HepG2 (cell line): Measurements from ENCODE around the gene CLIC4. TPM values are rescaled to one million over a fixed set of nuclear protein-coding genes. Genes with fewer than 3 reads are reported as not detected.
A peak's percentile ranks its signal among the peaks of the same experiment; 100 is the strongest.

Experiments
- RBM22 ChIP-seq: fragments of 200-400 bp; formaldehyde crosslinking; optimal IDR thresholded peaks from 2 replicates; pipeline ENCODE3; 2017; ENCODE audit warnings: mild to moderate bottlenecking, low read length, moderate library complexity
- RXRB ChIP-seq: IDR thresholded peaks from 2 replicates; pipeline ENCODE4 v1.6.1; 2016; ENCODE audit warnings: borderline replicate concordance, missing genetic modification reagents, missing compliant biosample characterization
- ZBTB3 ChIP-seq: sonication (generic); formaldehyde crosslinking; IDR thresholded peaks from 2 replicates; pipeline ENCODE4 v1.4.0; 2020; ENCODE audit warnings: low read depth, mild to moderate bottlenecking, moderate library complexity, missing genetic modification reagents, borderline replicate concordance
- ZKSCAN8 ChIP-seq: IDR thresholded peaks from 2 replicates; pipeline ENCODE4 v1.6.1; 2016; ENCODE audit warnings: borderline replicate concordance, missing genetic modification reagents, missing compliant biosample characterization
- ZMYM4 ChIP-seq: sonication (generic); formaldehyde crosslinking; IDR thresholded peaks from 2 replicates; pipeline ENCODE4 v1.8.1; 2023; ENCODE audit warnings: mild to moderate bottlenecking, missing genetic modification reagents
- ZNF234 ChIP-seq: sonication (generic); formaldehyde crosslinking; conservative IDR thresholded peaks from 2 replicates; pipeline ENCODE4 v1.5.1; 2020; ENCODE audit warnings: mild to moderate bottlenecking, missing genetic modification reagents
- ZNF550 ChIP-seq: sonication (generic); formaldehyde crosslinking; IDR thresholded peaks from 2 replicates; pipeline ENCODE4 v1.4.0; 2020; ENCODE audit warnings: mild to moderate bottlenecking, missing genetic modification reagents, borderline replicate concordance
- ZNF556 ChIP-seq: sonication (generic); formaldehyde crosslinking; IDR thresholded peaks from 2 replicates; pipeline ENCODE4 v1.4.0; 2020; ENCODE audit warnings: mild to moderate bottlenecking, missing genetic modification reagents, borderline replicate concordance
- polyA plus RNA-seq, 8 experiments: library from polyadenylated mRNA; depleted of rRNA in 3 of 8; stranded (reverse) in 7 of 8; unstranded in 1 of 8; fragments of >200 nt; fragmentation: Illumina TruSeq in 4 of 8; extraction: Trizol in 4 of 8; gene quantifications; 2 replicates each; pipeline versions ENCODE4 v1.2.1 to v1.2.3, GENCODE V29; 2011 to 2016; ENCODE audit warnings: low read depth in 4 of 8, missing spikeins in 1 of 8, mixed read lengths in 1 of 8; ENCODE audit not compliant: insufficient read depth in 1 of 8
- total RNA-seq, 5 experiments: library from RNA; depleted of rRNA; stranded (reverse); fragments of >200 nt; fragmentation: Illumina TruSeq; extraction: Trizol; gene quantifications; 2 replicates each; pipeline ENCODE4 v1.2.3, GENCODE V29; 2016; ENCODE audit warnings: low read depth in 1 of 5
- TF ChIP-seq, protein P1 (sequence below): sonication (generic); formaldehyde crosslinking; IDR thresholded peaks from 2 replicates; pipeline ENCODE4 v1.5.1; 2020; ENCODE audit warnings: mild to moderate bottlenecking, missing genetic modification reagents, borderline replicate concordance
- TF ChIP-seq, protein P2 (sequence below): sonication (generic); formaldehyde crosslinking; conservative IDR thresholded peaks from 2 replicates; pipeline ENCODE4 v1.4.0; 2020; ENCODE audit warnings: missing genetic modification reagents
- TF ChIP-seq, protein P3 (sequence below): sonication (generic); formaldehyde crosslinking; IDR thresholded peaks from 2 replicates; pipeline ENCODE4 v1.4.0; 2020; ENCODE audit warnings: mild to moderate bottlenecking, missing genetic modification reagents, borderline replicate concordance
- TF ChIP-seq, protein P4 (sequence below): sonication (generic); formaldehyde crosslinking; IDR thresholded peaks from 2 replicates; pipeline ENCODE4 v1.8.1; 2023; ENCODE audit warnings: mild to moderate bottlenecking, missing genetic modification reagents

CLIC4 gene
- total and polyA plus RNA-seq, 2 of the 13 experiments (the other 11 are each of a cell fraction or from before 2014, with no cell fraction given): 23.3 to 77.4 TPM

DNA sequence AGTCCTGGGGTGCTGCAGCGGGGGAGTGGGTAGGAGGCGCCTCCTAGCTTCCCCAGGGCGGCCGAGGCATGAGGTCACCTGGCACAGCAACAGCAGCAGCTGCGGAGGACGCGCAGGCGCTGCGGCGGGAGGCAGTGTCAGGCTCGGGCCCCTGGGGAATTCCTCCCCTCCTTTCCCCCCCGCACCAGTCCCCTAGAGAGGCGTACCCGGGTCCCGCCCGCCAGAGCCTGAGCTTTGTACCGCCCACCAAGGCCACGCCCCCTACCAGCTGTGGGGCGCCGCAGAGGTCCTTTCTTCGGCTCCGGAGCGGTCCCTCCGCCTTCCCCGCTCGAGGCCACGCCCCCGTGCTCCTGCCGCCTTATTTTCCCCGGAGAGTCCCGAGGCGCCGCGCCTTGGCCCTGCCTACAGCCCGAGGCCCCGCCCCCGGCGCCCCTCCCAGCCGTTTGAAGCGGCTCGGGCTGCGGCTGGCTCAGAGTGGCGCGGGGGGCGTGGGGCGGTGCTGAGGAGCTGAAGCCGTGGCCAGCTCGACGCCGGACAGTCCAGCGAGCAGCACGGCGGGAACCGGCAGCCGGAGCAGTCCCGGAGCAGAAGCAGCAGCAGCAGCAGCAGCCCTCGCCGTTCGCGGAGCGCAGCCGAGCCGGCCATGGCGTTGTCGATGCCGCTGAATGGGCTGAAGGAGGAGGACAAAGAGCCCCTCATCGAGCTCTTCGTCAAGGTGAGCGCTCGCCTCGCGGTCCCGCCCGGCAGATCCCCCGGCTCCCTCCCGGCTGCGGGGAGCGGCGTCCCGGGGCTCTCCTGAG lies at the start of gene CLIC4 (continued):
- TF ChIP-seq, protein P1, sequence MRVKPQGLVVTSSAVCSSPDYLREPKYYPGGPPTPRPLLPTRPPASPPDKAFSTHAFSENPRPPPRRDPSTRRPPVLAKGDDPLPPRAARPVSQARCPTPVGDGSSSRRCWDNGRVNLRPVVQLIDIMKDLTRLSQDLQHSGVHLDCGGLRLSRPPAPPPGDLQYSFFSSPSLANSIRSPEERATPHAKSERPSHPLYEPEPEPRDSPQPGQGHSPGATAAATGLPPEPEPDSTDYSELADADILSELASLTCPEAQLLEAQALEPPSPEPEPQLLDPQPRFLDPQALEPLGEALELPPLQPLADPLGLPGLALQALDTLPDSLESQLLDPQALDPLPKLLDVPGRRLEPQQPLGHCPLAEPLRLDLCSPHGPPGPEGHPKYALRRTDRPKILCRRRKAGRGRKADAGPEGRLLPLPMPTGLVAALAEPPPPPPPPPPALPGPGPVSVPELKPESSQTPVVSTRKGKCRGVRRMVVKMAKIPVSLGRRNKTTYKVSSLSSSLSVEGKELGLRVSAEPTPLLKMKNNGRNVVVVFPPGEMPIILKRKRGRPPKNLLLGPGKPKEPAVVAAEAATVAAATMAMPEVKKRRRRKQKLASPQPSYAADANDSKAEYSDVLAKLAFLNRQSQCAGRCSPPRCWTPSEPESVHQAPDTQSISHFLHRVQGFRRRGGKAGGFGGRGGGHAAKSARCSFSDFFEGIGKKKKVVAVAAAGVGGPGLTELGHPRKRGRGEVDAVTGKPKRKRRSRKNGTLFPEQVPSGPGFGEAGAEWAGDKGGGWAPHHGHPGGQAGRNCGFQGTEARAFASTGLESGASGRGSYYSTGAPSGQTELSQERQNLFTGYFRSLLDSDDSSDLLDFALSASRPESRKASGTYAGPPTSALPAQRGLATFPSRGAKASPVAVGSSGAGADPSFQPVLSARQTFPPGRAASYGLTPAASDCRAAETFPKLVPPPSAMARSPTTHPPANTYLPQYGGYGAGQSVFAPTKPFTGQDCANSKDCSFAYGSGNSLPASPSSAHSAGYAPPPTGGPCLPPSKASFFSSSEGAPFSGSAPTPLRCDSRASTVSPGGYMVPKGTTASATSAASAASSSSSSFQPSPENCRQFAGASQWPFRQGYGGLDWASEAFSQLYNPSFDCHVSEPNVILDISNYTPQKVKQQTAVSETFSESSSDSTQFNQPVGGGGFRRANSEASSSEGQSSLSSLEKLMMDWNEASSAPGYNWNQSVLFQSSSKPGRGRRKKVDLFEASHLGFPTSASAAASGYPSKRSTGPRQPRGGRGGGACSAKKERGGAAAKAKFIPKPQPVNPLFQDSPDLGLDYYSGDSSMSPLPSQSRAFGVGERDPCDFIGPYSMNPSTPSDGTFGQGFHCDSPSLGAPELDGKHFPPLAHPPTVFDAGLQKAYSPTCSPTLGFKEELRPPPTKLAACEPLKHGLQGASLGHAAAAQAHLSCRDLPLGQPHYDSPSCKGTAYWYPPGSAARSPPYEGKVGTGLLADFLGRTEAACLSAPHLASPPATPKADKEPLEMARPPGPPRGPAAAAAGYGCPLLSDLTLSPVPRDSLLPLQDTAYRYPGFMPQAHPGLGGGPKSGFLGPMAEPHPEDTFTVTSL (CRISPR knock-in tag): no peak; the same call in 1 of the 2 replicates
- TF ChIP-seq, protein P2, sequence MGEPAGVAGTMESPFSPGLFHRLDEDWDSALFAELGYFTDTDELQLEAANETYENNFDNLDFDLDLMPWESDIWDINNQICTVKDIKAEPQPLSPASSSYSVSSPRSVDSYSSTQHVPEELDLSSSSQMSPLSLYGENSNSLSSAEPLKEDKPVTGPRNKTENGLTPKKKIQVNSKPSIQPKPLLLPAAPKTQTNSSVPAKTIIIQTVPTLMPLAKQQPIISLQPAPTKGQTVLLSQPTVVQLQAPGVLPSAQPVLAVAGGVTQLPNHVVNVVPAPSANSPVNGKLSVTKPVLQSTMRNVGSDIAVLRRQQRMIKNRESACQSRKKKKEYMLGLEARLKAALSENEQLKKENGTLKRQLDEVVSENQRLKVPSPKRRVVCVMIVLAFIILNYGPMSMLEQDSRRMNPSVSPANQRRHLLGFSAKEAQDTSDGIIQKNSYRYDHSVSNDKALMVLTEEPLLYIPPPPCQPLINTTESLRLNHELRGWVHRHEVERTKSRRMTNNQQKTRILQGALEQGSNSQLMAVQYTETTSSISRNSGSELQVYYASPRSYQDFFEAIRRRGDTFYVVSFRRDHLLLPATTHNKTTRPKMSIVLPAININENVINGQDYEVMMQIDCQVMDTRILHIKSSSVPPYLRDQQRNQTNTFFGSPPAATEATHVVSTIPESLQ: no peak
- TF ChIP-seq, protein P3, sequence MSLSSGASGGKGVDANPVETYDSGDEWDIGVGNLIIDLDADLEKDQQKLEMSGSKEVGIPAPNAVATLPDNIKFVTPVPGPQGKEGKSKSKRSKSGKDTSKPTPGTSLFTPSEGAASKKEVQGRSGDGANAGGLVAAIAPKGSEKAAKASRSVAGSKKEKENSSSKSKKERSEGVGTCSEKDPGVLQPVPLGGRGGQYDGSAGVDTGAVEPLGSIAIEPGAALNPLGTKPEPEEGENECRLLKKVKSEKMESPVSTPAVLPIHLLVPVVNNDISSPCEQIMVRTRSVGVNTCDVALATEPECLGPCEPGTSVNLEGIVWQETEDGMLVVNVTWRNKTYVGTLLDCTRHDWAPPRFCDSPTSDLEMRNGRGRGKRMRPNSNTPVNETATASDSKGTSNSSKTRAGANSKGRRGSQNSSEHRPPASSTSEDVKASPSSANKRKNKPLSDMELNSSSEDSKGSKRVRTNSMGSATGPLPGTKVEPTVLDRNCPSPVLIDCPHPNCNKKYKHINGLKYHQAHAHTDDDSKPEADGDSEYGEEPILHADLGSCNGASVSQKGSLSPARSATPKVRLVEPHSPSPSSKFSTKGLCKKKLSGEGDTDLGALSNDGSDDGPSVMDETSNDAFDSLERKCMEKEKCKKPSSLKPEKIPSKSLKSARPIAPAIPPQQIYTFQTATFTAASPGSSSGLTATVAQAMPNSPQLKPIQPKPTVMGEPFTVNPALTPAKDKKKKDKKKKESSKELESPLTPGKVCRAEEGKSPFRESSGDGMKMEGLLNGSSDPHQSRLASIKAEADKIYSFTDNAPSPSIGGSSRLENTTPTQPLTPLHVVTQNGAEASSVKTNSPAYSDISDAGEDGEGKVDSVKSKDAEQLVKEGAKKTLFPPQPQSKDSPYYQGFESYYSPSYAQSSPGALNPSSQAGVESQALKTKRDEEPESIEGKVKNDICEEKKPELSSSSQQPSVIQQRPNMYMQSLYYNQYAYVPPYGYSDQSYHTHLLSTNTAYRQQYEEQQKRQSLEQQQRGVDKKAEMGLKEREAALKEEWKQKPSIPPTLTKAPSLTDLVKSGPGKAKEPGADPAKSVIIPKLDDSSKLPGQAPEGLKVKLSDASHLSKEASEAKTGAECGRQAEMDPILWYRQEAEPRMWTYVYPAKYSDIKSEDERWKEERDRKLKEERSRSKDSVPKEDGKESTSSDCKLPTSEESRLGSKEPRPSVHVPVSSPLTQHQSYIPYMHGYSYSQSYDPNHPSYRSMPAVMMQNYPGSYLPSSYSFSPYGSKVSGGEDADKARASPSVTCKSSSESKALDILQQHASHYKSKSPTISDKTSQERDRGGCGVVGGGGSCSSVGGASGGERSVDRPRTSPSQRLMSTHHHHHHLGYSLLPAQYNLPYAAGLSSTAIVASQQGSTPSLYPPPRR (CRISPR knock-in tag): no peak; the same call in 1 of the 2 replicates
- TF ChIP-seq ZMYM4 (CRISPR knock-in tag): peak; percentile 73
- TF ChIP-seq, protein P4, sequence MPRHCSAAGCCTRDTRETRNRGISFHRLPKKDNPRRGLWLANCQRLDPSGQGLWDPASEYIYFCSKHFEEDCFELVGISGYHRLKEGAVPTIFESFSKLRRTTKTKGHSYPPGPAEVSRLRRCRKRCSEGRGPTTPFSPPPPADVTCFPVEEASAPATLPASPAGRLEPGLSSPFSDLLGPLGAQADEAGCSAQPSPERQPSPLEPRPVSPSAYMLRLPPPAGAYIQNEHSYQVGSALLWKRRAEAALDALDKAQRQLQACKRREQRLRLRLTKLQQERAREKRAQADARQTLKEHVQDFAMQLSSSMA (CRISPR knock-in tag): no peak
- TF ChIP-seq ZBTB3 (CRISPR knock-in tag): no peak; the same call in 1 of the 2 replicates
- TF ChIP-seq ZNF550 (CRISPR knock-in tag): no peak
- 0 out of 2 replicates have a peak, but pooled peaks have one; percentile 49 for TF ChIP-seq ZKSCAN8 (CRISPR knock-in tag)
- TF ChIP-seq RXRB: peak; percentile 43
- peak; percentile 91 for TF ChIP-seq ZNF556 (CRISPR knock-in tag)
- TF ChIP-seq RBM22: no peak
- 0 out of 2 replicates have a peak, but pooled peaks have one; percentile 75 for TF ChIP-seq ZNF234 (CRISPR knock-in tag)
